AG10803 (cell line): ENCODE data around the gene PPP3R1.
A peak's percentile ranks its signal among the peaks of the same experiment; 100 is the strongest.

Experiments
- DNase-seq: peaks from one replicate; pipeline ENCODE4 v3.0.0; 2010; ENCODE audit warnings: low read depth
- H3K4me3 ChIP-seq: 2 replicates; pipeline ENCODE4 v1.5.1; 2011; ENCODE audit warnings: mild to moderate bottlenecking, low read length, control low read depth
- TF ChIP-seq, protein P1 (sequence below): conservative IDR thresholded peaks from 2 replicates; pipeline ENCODE4 v1.5.1; 2011; ENCODE audit warnings: mild to moderate bottlenecking, low read length, control low read depth, inconsistent platforms

Gene PPP3R1

DNA sequence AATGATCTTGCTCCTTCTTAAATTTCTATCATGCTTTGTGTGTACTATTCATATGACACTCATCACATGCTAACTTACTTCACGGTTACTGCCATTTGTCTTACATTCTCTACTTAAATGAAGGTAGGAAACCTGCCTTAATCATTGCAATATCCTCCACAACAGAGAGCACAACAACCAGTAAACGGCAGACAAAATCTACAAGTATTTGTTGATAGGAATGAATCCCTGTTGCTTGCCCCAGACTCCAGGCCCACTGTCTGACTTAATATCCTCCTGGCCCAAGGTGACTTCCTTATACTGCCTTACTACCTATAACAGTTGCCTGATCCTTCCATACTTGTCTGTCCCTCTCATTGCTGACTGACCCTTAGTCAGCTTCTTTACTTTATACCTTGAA lies 3.5 kb downstream of the PPP3R1 start:
- no peak overlapping the region for H3K4me3 ChIP-seq
- TF ChIP-seq, protein P1, sequence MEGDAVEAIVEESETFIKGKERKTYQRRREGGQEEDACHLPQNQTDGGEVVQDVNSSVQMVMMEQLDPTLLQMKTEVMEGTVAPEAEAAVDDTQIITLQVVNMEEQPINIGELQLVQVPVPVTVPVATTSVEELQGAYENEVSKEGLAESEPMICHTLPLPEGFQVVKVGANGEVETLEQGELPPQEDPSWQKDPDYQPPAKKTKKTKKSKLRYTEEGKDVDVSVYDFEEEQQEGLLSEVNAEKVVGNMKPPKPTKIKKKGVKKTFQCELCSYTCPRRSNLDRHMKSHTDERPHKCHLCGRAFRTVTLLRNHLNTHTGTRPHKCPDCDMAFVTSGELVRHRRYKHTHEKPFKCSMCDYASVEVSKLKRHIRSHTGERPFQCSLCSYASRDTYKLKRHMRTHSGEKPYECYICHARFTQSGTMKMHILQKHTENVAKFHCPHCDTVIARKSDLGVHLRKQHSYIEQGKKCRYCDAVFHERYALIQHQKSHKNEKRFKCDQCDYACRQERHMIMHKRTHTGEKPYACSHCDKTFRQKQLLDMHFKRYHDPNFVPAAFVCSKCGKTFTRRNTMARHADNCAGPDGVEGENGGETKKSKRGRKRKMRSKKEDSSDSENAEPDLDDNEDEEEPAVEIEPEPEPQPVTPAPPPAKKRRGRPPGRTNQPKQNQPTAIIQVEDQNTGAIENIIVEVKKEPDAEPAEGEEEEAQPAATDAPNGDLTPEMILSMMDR: no peak
- DNase-seq: no peak

DNA sequence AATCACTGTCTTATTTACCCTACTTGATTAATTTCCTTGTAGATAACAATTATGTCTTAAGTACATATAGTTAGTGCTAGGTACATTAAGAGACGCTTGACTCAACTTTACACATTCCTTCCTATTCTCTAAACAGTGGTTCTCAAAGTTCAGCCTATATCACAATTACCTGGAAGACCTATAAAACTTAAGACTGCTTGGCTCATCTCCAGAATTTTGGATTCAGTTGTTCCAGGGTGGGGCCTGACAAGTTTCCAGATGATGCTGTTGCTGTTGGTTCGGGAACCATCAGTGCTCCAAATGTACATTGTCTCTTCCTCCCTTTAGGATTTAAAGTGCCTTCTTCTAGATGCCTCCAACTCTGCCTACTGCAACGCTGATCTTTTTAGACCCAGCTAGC lies 4.0 kb downstream of the PPP3R1 start:
- DNase-seq: no peak
- TF ChIP-seq, protein P1: no peak
- no peak overlapping the region for H3K4me3 ChIP-seq

DNA sequence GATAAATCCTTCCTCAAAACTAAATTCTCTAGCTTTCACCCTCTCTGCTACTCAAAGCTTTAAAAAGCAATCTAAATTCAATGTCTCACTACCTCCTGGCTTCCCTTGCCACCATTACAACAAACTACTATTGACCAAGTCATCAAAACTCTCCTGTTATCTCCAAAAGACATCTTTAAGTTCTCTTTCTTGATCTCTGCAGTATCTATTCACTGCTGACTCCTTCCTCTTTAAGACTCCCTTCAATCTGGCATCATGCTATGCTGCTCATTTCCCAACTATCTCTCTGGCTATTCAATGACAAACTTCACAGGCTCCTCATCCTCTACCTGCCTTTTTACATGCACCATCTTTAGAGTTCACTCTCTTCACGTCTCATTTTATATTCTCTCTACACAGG lies 5.9 kb downstream of the PPP3R1 start:
- TF ChIP-seq, protein P1: no peak
- H3K4me3 ChIP-seq: no peak overlapping the region
- no peak for DNase-seq

DNA sequence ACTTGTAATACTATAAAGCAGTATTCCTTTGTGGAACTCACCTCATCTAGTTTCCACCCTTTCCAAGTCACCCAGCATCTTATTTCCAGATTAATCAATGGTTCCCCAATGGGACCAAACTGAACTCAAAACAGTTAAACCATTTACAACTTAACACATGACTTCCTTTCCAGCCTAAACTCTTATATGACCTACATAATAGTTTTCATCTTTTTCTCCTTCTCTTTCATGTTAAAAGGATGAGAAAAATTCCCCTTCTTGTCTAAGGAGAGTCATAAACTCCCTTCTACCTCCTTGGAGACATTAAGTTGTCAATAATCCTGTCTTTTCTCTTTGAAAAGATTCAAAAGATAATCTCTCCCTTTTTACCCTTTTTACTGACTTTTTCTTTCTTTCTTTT lies 6.7 kb downstream of the PPP3R1 start:
- TF ChIP-seq, protein P1: no peak
- no peak for DNase-seq
- H3K4me3 ChIP-seq: no peak overlapping the region

DNA sequence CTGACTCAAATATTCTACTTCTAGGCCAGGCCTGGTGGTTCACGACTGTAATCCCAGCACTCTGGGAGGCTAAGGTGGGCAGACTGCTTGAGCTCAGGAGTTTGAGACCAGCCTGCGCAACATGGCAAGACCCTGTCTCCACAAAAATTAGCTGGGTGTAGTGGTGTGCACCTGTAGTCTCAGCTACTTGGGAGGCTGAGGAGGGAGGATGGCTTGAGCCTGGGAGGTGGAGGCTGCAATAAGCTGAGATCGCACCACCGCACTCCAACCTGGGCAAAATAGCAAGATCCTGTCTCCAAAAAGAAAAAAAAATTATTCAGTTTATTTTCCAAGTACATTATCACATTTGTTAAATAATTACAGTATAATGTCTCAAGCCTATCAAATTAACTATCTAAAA lies 7.3 kb downstream of the PPP3R1 start:
- no peak overlapping the region for H3K4me3 ChIP-seq
- TF ChIP-seq, protein P1: no peak
- no peak for DNase-seq

DNA sequence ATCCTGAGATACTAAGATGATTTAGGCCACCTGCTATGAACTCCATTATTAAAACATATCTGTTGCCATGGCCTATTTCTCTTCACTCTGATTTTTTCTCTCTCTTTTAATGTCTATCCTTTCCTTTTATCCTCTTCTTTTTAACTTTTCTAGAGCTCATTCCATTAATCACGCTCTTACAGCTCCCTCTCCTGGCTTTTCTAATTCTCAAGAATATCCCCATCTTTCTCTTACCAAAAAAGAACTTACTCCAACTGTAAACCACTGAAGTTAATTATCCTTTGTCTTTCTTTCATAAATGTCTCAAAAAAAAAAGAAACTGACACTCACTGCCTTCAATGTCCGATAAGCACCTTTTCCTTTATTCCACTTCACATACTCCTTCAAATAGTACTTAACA lies 7.9 kb downstream of the PPP3R1 start:
- TF ChIP-seq, protein P1: peak; percentile 39; the same call in 1 of the 2 replicates
- H3K4me3 ChIP-seq: no peak overlapping the region
- no peak for DNase-seq

DNA sequence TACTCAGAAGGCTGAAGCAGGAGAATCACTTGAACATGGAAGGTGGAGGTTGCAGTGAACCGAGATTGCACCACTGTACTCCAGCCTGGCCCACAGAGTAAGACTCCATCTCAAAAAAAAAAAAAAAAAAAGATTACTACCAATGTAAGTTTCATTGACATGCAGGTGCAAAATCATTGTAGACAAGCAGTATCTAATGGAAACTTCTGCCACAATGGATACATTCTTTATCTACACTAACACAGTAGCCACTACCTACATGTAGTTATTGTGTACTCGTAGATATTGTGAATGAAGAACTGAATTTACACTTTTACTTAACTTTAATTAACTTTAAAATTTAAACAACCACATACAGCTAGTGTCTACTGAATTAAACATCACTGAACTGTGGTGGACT lies 10.6 kb downstream of the PPP3R1 start:
- DNase-seq: no peak
- no peak overlapping the region for H3K4me3 ChIP-seq
- TF ChIP-seq, protein P1: no peak
